HEK293T (cell line): ENCODE data around the gene HTR3C.
A peak's percentile ranks its signal among the peaks of the same experiment; 100 is the strongest.

ENCODE experiments used
- CTCF ChIA-PET: fragments of 350-600 bp; formaldehyde crosslinking; extraction: SDS; loops from one replicate; lab custom pipeline; 2021; ENCODE audit warnings: antibody characterized with exemption, inconsistent platforms; lab: Yijun Ruan, JAX
- POLR2A ChIA-PET: fragments of 350-600 bp; formaldehyde crosslinking; extraction: SDS; loops from one replicate; lab custom pipeline; 2020; ENCODE audit warnings: antibody characterized with exemption, inconsistent platforms; lab: Yijun Ruan, JAX
- DNase-seq: peaks from one replicate; pipeline ENCODE4 v3.0.0; 2012; ENCODE audit warnings: mixed read lengths; ENCODE audit errors: extremely low spot score
- ARNT ChIP-seq: fragments of 450-650 bp; IDR thresholded peaks from 2 replicates; pipeline ENCODE4 v1.6.1; 2017; ENCODE audit warnings: mild to moderate bottlenecking
- BHLHE40 ChIP-seq: fragments of 450-650 bp; IDR thresholded peaks from 2 replicates; pipeline ENCODE4 v1.6.1; 2016; ENCODE audit warnings: mild to moderate bottlenecking, moderate library complexity, borderline replicate concordance
- CTBP1 ChIP-seq: fragments of 450-650 bp; IDR thresholded peaks from 2 replicates; pipeline ENCODE4 v1.6.1; 2016; ENCODE audit warnings: borderline replicate concordance
- ELF4 ChIP-seq: fragments of 450-650 bp; IDR thresholded peaks from 2 replicates; pipeline ENCODE4 v1.6.1; 2017; ENCODE audit warnings: antibody characterized with exemption
- FOXA1 ChIP-seq: fragments of 450-650 bp; IDR thresholded peaks from 2 replicates; pipeline ENCODE4 v1.6.1; 2016; ENCODE audit warnings: mild to moderate bottlenecking
- FOXK2 ChIP-seq: fragments of 450-650 bp; IDR thresholded peaks from 2 replicates; pipeline ENCODE4 v1.6.1; 2016; ENCODE audit warnings: mild to moderate bottlenecking
- FOXM1 ChIP-seq: fragments of 450-650 bp; IDR thresholded peaks from 2 replicates; pipeline ENCODE4 v1.6.1; 2017; ENCODE audit warnings: mild to moderate bottlenecking, borderline replicate concordance
- HDGF ChIP-seq: fragments of 450-650 bp; IDR thresholded peaks from 2 replicates; pipeline ENCODE4 v1.6.1; 2017; ENCODE audit warnings: antibody characterized with exemption, borderline replicate concordance
- L3MBTL2 ChIP-seq: fragments of 450-650 bp; conservative IDR thresholded peaks from 2 replicates; pipeline ENCODE4 v1.6.1; 2016; ENCODE audit warnings: mild to moderate bottlenecking
- LEF1 ChIP-seq: fragments of 450-650 bp; IDR thresholded peaks from 2 replicates; pipeline ENCODE4 v1.6.1; 2017; ENCODE audit warnings: mild to moderate bottlenecking, borderline replicate concordance
- NFRKB ChIP-seq: fragments of 450-650 bp; IDR thresholded peaks from 2 replicates; pipeline ENCODE4 v1.6.1; 2016; ENCODE audit warnings: mild to moderate bottlenecking, moderate library complexity
- PKNOX1 ChIP-seq: fragments of 450-650 bp; IDR thresholded peaks from 2 replicates; pipeline ENCODE4 v1.6.1; 2016
- SP1 ChIP-seq: fragments of 450-650 bp; IDR thresholded peaks from 2 replicates; pipeline ENCODE4 v1.6.1; 2017
- SUZ12 ChIP-seq: fragments of 450-650 bp; IDR thresholded peaks from 2 replicates; pipeline ENCODE4 v1.6.1; 2016; ENCODE audit warnings: mild to moderate bottlenecking
- TARDBP ChIP-seq: fragments of 450-650 bp; IDR thresholded peaks from 2 replicates; pipeline ENCODE4 v1.6.1; 2016
- ZNF384 ChIP-seq: fragments of 450-650 bp; IDR thresholded peaks from 2 replicates; pipeline ENCODE4 v1.6.1; 2016

The HTR3C gene

GRCh38 chr3:184008161-184008560 lies 44.7 kb upstream of the HTR3C start:
- no peak for DNase-seq
- TF ChIP-seq ELF4 (no peak), SP1 (no peak), FOXA1 (no peak), LEF1 (no peak), BHLHE40 (no peak), PKNOX1 (no peak), L3MBTL2 (no peak), FOXK2 (no peak), SUZ12 (no peak), FOXM1 (no peak), HDGF (no peak), TARDBP (no peak), CTBP1 (no peak)
- CTCF ChIA-PET = no interaction called here
- POLR2A ChIA-PET = no interaction called here

DNA sequence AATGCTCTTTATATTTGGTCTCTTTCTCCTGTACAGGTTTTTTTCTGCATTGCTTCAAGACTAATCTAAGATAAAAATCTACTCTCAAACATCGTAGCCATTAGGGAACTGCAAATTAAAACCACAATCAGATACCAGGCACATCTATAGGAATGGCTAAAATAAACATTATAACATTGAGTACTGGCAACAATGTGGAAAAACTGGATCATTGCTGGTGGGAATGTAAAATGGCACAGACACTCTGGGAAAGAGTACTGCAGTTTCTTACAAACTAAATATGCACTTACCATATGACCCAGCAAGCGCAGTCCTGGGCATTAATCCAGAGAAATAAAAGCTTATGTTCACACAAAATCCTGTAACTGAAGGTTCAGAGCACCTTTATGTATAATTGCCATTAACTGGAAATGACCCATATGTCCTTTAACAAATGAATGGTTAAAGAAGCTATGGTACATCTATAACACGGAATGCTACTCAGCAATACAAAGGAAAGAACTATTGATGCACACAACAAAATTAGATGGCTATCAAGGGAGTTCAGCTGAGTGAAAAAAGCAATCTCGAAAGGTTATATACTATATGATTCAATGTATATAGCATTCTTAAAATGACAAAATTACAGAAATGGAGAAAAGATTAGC lies 41.5 kb upstream of the HTR3C start:
- ChIA-PET CTCF (interaction anchor here (0.6 kb wide), 1 partner anchor 12 kb away, joined by 3 read pairs; no protein-coding TSS in a partner anchor), POLR2A (no interaction called here)
- TF ChIP-seq TARDBP (no peak), PKNOX1 (no peak), L3MBTL2 (no peak), HDGF (no peak), NFRKB (no peak), ELF4 (no peak), FOXA1 (no peak), CTBP1 (no peak), LEF1 (no peak), ARNT (no peak), FOXK2 (no peak), ZNF384 (no peak)
- DNase-seq = no peak

GRCh38 chr3:184011937-184012889 lies 40.6 kb upstream of the HTR3C start:
- no peak for DNase-seq
- CTCF ChIA-PET = interaction anchor here (0.6 kb wide), 2 partner anchors 13 to 101 kb away, joined by 3 read pairs; no protein-coding TSS in a partner anchor
- POLR2A ChIA-PET = no interaction called here
- TF ChIP-seq FOXA1 (no peak), LEF1 (no peak), SP1 (no peak), CTBP1 (no peak), NFRKB (no peak), L3MBTL2 (no peak), FOXK2 (no peak), ZNF384 (no peak), ELF4 (no peak)

GRCh38 chr3:184015381-184016019 lies 37.3 kb upstream of the HTR3C start:
- TF ChIP-seq FOXA1 (no peak), ZNF384 (peak; percentile 86)
- CTCF ChIA-PET = interaction anchor here (0.6 kb wide), 2 partner anchors 120 to 183 kb away, joined by 3 to 5 read pairs; no protein-coding TSS in a partner anchor
- POLR2A ChIA-PET = interaction anchor here (0.9 to 1.2 kb wide), 2 partner anchors 9 to 131 kb away, joined by 3 to 4 read pairs; partner anchors contain the start of gene PARL
- peak; percentile 19 for DNase-seq

GRCh38 chr3:184016169-184016570 lies 36.7 kb upstream of the HTR3C start:
- CTCF ChIA-PET = interaction anchor here (0.6 to 1.1 kb wide), 2 partner anchors 120 to 182 kb away, joined by 5 to 6 read pairs; no protein-coding TSS in a partner anchor
- TF ChIP-seq BHLHE40 (no peak), FOXA1 (no peak), HDGF (no peak), L3MBTL2 (no peak), TARDBP (no peak), ZNF384 (no peak), ELF4 (no peak), PKNOX1 (no peak), SP1 (no peak), FOXM1 (no peak), NFRKB (no peak), FOXK2 (no peak), SUZ12 (no peak), LEF1 (no peak), CTBP1 (no peak), ARNT (no peak)
- POLR2A ChIA-PET = interaction anchor here (0.9 to 1.2 kb wide), 2 partner anchors 10 to 131 kb away, joined by 3 to 4 read pairs; partner anchors contain the start of gene PARL
- DNase-seq = no peak
